OCI-LY1 (cell line): ENCODE results near the gene TET1.

Experiments used
- H2AFZ ChIP-seq: fragments of 200-600 bp; sonication (generic), shearing (Covaris generic); 2 replicates; pipeline ENCODE4 v1.6.0; 2014; ENCODE audit warnings: antibody characterized with exemption, mild to moderate bottlenecking, low read length
- H3F3A ChIP-seq: fragments of 200-600 bp; sonication (generic), shearing (Covaris generic); 2 replicates; pipeline ENCODE4 v1.6.0; 2014; ENCODE audit warnings: mild to moderate bottlenecking, antibody characterized with exemption, low read length, moderate library complexity; ENCODE audit not compliant: insufficient read depth
- H3K27ac ChIP-seq: fragments of 200-600 bp; sonication (generic); 2 replicates; pipeline ENCODE4 v1.5.1; 2014; ENCODE audit warnings: low read length, mixed run types, mild to moderate bottlenecking, low read depth; ENCODE audit not compliant: poor library complexity, severe bottlenecking
- H3K27me3 ChIP-seq: fragments of 200-600 bp; sonication (generic); 2 replicates; pipeline ENCODE4 v1.6.0; 2014; ENCODE audit warnings: antibody characterized with exemption, mild to moderate bottlenecking, low read length, moderate library complexity; ENCODE audit not compliant: insufficient read depth
- H3K36me3 ChIP-seq: fragments of 200-600 bp; sonication (generic); 2 replicates; pipeline ENCODE4 v1.6.1; 2014; ENCODE audit warnings: mild to moderate bottlenecking, antibody characterized with exemption, low read length, moderate library complexity, mixed read lengths; ENCODE audit not compliant: insufficient read depth
- H3K4me1 ChIP-seq: fragments of 200-600 bp; sonication (generic); 2 replicates; pipeline ENCODE4 v1.5.1; 2014; ENCODE audit warnings: mild to moderate bottlenecking, low read length, moderate library complexity; ENCODE audit not compliant: insufficient read depth, severe bottlenecking
- H3K4me2 ChIP-seq: fragments of 200-600 bp; sonication (generic), shearing (Covaris generic); 2 replicates; pipeline ENCODE4 v1.6.1; 2014; ENCODE audit warnings: low read length
- H3K4me3 ChIP-seq: fragments of 200-600 bp; sonication (generic); 2 replicates; pipeline ENCODE4 v1.5.1; 2014; ENCODE audit warnings: low read length, low read depth, mild to moderate bottlenecking, mixed read lengths; ENCODE audit not compliant: poor library complexity, severe bottlenecking
- H3K79me2 ChIP-seq: fragments of 200-600 bp; shearing (Covaris generic); 2 replicates; pipeline ENCODE4 v1.6.1; 2016; ENCODE audit warnings: mixed run types, low read length, mixed read lengths; ENCODE audit not compliant: insufficient read depth
- H3K9ac ChIP-seq: fragments of 200-600 bp; sonication (generic), shearing (Covaris generic); 2 replicates; pipeline ENCODE4 v1.6.1; 2014; ENCODE audit warnings: mild to moderate bottlenecking, low read length, mixed read lengths
- H3K9me2 ChIP-seq: fragments of 200-600 bp; sonication (generic), shearing (Covaris generic); 2 replicates; pipeline ENCODE4 v1.6.1; 2014; ENCODE audit warnings: low read depth, mild to moderate bottlenecking, low read length, mixed read lengths
- H3K9me3 ChIP-seq: fragments of 200-600 bp; shearing (Covaris generic); 2 replicates; pipeline ENCODE4 v1.6.1; 2014; ENCODE audit warnings: low read length, mixed read lengths
- H4K20me1 ChIP-seq: fragments of 200-600 bp; sonication (generic), shearing (Covaris generic); 2 replicates; pipeline ENCODE4 v1.6.0; 2016; ENCODE audit warnings: mild to moderate bottlenecking, low read length; ENCODE audit not compliant: insufficient read depth
- CTCF ChIP-seq: fragments of 200-600 bp; sonication (generic), shearing (Covaris generic); IDR thresholded peaks from 2 replicates; pipeline ENCODE4 v1.5.1; 2017; ENCODE audit warnings: mild to moderate bottlenecking, antibody characterized with exemption, low read length, moderate library complexity, mixed read lengths
- EZH2 ChIP-seq: fragments of 200-600 bp; sonication (generic), shearing (Covaris generic); IDR thresholded peaks from 2 replicates; pipeline ENCODE4 v1.8.0; 2017; ENCODE audit warnings: borderline replicate concordance, mixed run types, mild to moderate bottlenecking, antibody characterized with exemption, low read length, moderate library complexity, mixed read lengths

The TET1 gene

GRCh38 chr10:68566351-68566750 lies 6.2 kb downstream of the TET1 start:
- Histone ChIP-seq H3K4me1 (no peaks in the 10 kb centered on the region), H3K4me3 (no peak overlapping the region), H4K20me1 (no peaks in the 10 kb centered on the region), H3K79me2 (no peaks in the 10 kb centered on the region), H3K27me3 (no peaks in the 10 kb centered on the region; the same call in none of the 2 replicates), H3K9me2 (no peaks in the 10 kb centered on the region), H3F3A (no peaks in the 10 kb centered on the region), H2AFZ (no peak overlapping the region), H3K36me3 (no peaks in the 10 kb centered on the region), H3K9me3 (no peaks in the 10 kb centered on the region), H3K9ac (no peak overlapping the region), H3K4me2 (no peak overlapping the region), H3K27ac (no peak overlapping the region)
- no peak for TF ChIP-seq EZH2
- TF ChIP-seq CTCF, result no peak

- H3K36me3 ChIP-seq, result no peaks in the 10 kb centered on the region
- H2AFZ ChIP-seq, result no peak overlapping the region
- no peaks in the 10 kb centered on the region for H3K4me1 ChIP-seq
- H4K20me1 ChIP-seq, result no peaks in the 10 kb centered on the region
- no peaks in the 10 kb centered on the region for H3K79me2 ChIP-seq
- H3K27me3 ChIP-seq, result no peaks in the 10 kb centered on the region; the same call in none of the 2 replicates
- no peaks in the 10 kb centered on the region for H3K9me3 ChIP-seq
- H3K9ac ChIP-seq, result no peak overlapping the region
- H3K9me2 ChIP-seq, result no peaks in the 10 kb centered on the region
- no peaks in the 10 kb centered on the region for H3F3A ChIP-seq
- H3K27ac ChIP-seq, result no peak overlapping the region
- H3K4me2 ChIP-seq, result no peak overlapping the region
- no peak overlapping the region for H3K4me3 ChIP-seq
- TF ChIP-seq CTCF, result no peak
- TF ChIP-seq EZH2, result no peak
Observed at GRCh38 chr10:68566955-68567354, 6.8 kb downstream of the TET1 start.

GRCh38 chr10:68572151-68572550 lies 12.0 kb downstream of the TET1 start:
- H4K20me1 ChIP-seq, result no peaks in the 10 kb centered on the region
- H3K4me3 ChIP-seq, result no peak overlapping the region
- no peaks in the 10 kb centered on the region for H3K9me2 ChIP-seq
- H3K36me3 ChIP-seq, result no peaks in the 10 kb centered on the region
- no peak for TF ChIP-seq CTCF
- no peak for TF ChIP-seq EZH2
- no peaks in the 10 kb centered on the region for H3K79me2 ChIP-seq
- H3F3A ChIP-seq, result no peaks in the 10 kb centered on the region
- H3K4me1 ChIP-seq, result no peaks in the 10 kb centered on the region
- H3K27ac ChIP-seq, result no peak overlapping the region
- no peak overlapping the region for H2AFZ ChIP-seq
- no peak overlapping the region for H3K9ac ChIP-seq
- no peaks in the 10 kb centered on the region for H3K27me3 ChIP-seq
- no peaks in the 10 kb centered on the region for H3K9me3 ChIP-seq
- H3K4me2 ChIP-seq, result no peak overlapping the region
